Measurements from ENCODE around the gene SLC31A1.

SLC31A1 gene

DNA sequence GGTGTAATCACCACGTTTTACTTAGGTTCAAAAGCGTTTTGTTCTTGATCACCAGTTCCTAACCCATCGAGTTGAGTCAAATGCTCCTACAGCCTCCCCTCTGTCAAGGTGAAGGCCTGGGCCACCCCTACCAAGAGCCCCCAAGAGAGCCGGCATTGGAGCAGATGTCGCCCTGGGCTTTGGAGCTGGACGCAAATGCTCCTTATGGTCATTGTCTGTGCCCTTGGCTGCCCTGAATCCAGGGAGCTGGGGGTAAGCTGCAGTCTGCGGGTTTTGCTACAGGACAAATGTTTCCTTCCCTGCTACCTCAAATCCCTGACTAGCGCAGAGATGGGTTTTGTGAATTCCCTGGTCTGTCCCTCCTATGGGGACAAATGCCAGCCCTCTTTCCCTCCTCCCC lies 77.0 kb downstream of the SLC31A1 start:
- no peaks in the 10 kb centered on the region for H3K27me3 ChIP-seq (ENCODE audit: insufficient read depth, poor library complexity, severe bottlenecking)
- H3K27ac ChIP-seq (replicated peaks): no peak overlapping the region
- TF ChIP-seq CTCF (IDR thresholded peaks at IDR 0.05; ENCODE audit: insufficient read depth, low read length): no peak
- TF ChIP-seq, protein P1, sequence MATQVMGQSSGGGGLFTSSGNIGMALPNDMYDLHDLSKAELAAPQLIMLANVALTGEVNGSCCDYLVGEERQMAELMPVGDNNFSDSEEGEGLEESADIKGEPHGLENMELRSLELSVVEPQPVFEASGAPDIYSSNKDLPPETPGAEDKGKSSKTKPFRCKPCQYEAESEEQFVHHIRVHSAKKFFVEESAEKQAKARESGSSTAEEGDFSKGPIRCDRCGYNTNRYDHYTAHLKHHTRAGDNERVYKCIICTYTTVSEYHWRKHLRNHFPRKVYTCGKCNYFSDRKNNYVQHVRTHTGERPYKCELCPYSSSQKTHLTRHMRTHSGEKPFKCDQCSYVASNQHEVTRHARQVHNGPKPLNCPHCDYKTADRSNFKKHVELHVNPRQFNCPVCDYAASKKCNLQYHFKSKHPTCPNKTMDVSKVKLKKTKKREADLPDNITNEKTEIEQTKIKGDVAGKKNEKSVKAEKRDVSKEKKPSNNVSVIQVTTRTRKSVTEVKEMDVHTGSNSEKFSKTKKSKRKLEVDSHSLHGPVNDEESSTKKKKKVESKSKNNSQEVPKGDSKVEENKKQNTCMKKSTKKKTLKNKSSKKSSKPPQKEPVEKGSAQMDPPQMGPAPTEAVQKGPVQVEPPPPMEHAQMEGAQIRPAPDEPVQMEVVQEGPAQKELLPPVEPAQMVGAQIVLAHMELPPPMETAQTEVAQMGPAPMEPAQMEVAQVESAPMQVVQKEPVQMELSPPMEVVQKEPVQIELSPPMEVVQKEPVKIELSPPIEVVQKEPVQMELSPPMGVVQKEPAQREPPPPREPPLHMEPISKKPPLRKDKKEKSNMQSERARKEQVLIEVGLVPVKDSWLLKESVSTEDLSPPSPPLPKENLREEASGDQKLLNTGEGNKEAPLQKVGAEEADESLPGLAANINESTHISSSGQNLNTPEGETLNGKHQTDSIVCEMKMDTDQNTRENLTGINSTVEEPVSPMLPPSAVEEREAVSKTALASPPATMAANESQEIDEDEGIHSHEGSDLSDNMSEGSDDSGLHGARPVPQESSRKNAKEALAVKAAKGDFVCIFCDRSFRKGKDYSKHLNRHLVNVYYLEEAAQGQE (IDR thresholded peaks at IDR 0.05; ENCODE audit: insufficient replicate concordance, low read depth): no peak
- no peak for TF ChIP-seq GABPA (IDR thresholded peaks at IDR 0.05; ENCODE audit: low read depth)
- no peak for TF ChIP-seq POLR2AphosphoS5 (IDR thresholded peaks at IDR 0.05; ENCODE audit: low read depth)
- TF ChIP-seq SPI1 (IDR thresholded peaks at IDR 0.05; ENCODE audit: borderline replicate concordance, low read depth): no peak
- no peak for DNase-seq (ENCODE audit: low read depth in 1 of 2, low spot score in 1 of 2)
- no peak overlapping the region for H3K4me3 ChIP-seq (replicated peaks; ENCODE audit: insufficient read depth, low read length)

DNA sequence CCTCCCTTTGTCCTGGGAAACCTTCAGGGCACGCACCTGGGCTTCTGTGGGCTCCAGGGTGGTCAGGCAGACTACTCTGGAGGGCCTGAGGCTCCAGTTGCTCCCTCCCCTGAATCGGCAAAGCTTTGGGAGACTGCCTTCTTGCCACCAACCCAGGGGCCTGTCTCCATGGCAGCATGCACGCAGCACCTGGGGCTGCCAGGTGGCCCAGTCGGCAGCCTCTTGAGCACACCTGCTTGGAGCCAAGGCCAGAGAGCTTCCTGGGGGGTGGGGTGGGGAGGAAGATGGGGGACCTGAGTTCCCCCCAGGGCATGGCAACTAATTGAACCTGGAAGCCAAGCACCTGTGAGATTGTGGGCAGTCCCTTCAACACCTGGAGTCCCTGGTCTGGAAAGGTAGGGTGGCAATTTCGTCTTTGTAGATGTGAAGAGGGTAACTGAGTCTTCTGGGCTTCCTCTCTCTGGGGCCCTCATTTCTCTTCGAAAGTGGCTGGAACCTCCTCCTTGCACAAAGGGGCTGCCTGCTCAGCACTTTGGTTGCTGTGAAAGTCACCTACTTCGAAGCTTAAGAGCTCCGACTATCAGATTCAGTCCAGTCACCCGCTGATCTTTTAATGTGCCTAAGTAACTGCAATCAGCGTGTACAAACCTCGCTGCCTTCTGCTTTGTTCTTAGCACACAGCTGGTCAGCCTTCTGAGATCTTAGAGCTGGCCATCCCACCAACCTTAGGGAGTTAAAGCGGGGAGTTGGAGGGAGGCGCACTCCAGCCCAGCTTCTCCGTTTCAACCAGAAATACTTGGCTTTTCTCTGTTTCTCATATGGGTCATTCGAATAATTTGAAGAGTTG lies 77.8 kb downstream of the SLC31A1 start:
- H3K4me3 ChIP-seq (replicated peaks; ENCODE audit: insufficient read depth, low read length): no peak overlapping the region
- H3K27ac ChIP-seq (replicated peaks): no peak overlapping the region
- TF ChIP-seq CTCF (IDR thresholded peaks at IDR 0.05; ENCODE audit: insufficient read depth, low read length) (no peak), POLR2AphosphoS5 (IDR thresholded peaks at IDR 0.05; ENCODE audit: low read depth) (no peak), GABPA (IDR thresholded peaks at IDR 0.05; ENCODE audit: low read depth) (no peak), SPI1 (IDR thresholded peaks at IDR 0.05; ENCODE audit: borderline replicate concordance, low read depth) (no peak)
- TF ChIP-seq, protein P1 (IDR thresholded peaks at IDR 0.05; ENCODE audit: insufficient replicate concordance, low read depth): no peak
- DNase-seq (ENCODE audit: low read depth in 1 of 2, low spot score in 1 of 2): no peak
- H3K27me3 ChIP-seq (ENCODE audit: insufficient read depth, poor library complexity, severe bottlenecking): no peaks in the 10 kb centered on the region

- Histone ChIP-seq H3K27ac (replicated peaks) (no peak overlapping the region), H3K27me3 (ENCODE audit: insufficient read depth, poor library complexity, severe bottlenecking) (no peaks in the 10 kb centered on the region), H3K4me3 (replicated peaks; ENCODE audit: insufficient read depth, low read length) (no peak overlapping the region)
- peak in 1 of 2 experiments; percentile 83 for DNase-seq (ENCODE audit: low read depth in 1 of 2, low spot score in 1 of 2)
- 0 out of 2 replicates have a peak, but pooled peaks have one; percentile 35 for TF ChIP-seq POLR2AphosphoS5 (IDR thresholded peaks at IDR 0.05; ENCODE audit: low read depth)
- TF ChIP-seq, protein P1 (IDR thresholded peaks at IDR 0.05; ENCODE audit: insufficient replicate concordance, low read depth): no peak
- 0 out of 2 replicates have a peak, but pooled peaks have one; percentile 46 for TF ChIP-seq SPI1 (IDR thresholded peaks at IDR 0.05; ENCODE audit: borderline replicate concordance, low read depth)
- TF ChIP-seq CTCF (IDR thresholded peaks at IDR 0.05; ENCODE audit: insufficient read depth, low read length): no peak
- TF ChIP-seq GABPA (IDR thresholded peaks at IDR 0.05; ENCODE audit: low read depth): no peak
Measured at GRCh38 chr9:113299800-113300292, 78.5 kb downstream of the SLC31A1 start.
